Effector memory CD4-positive, alpha-beta T cell (primary cell): ENCODE measurements around the gene UNC5A.

Experiments used
- DNase-seq, 3 donors: peaks; one replicate each; pipeline ENCODE4 v3.0.0-alpha.2; 2020
- H3K27ac ChIP-seq: 2 replicates; pipeline ENCODE4 v1.7.0; 2013; ENCODE audit warnings: mild to moderate bottlenecking, low read length, moderate library complexity; ENCODE audit not compliant: insufficient read depth, poor library complexity, severe bottlenecking
- H3K27me3 ChIP-seq: replicated peaks from 2 replicates; pipeline ENCODE4 v1.7.0; 2013; ENCODE audit warnings: mild to moderate bottlenecking, low read length; ENCODE audit not compliant: insufficient read depth, control insufficient read depth, poor library complexity, severe bottlenecking
- H3K36me3 ChIP-seq: 2 replicates; pipeline ENCODE4 v1.7.0; 2013; ENCODE audit warnings: mild to moderate bottlenecking, low read length, moderate library complexity; ENCODE audit not compliant: control insufficient read depth, insufficient read depth
- H3K4me1 ChIP-seq: 2 replicates; pipeline ENCODE4 v1.7.0; 2013; ENCODE audit warnings: low read length, mild to moderate bottlenecking; ENCODE audit not compliant: control insufficient read depth, insufficient read depth, poor library complexity, severe bottlenecking
- H3K4me3 ChIP-seq: 2 replicates; pipeline ENCODE4 v1.7.0; 2013; ENCODE audit warnings: low read length, low read depth, mild to moderate bottlenecking; ENCODE audit not compliant: insufficient read depth, poor library complexity, severe bottlenecking
- H3K9me3 ChIP-seq: 2 replicates; pipeline ENCODE4 v1.7.0; 2013; ENCODE audit warnings: mild to moderate bottlenecking, low read length, moderate library complexity; ENCODE audit not compliant: control insufficient read depth

The UNC5A gene

GRCh38 chr5:176773408-176774035 is 36.8 kb upstream of the UNC5A start:
- no peak overlapping the region for H3K27ac ChIP-seq
- H3K4me1 ChIP-seq: no peaks in the 10 kb centered on the region
- no peak for DNase-seq
- H3K4me3 ChIP-seq: no peak overlapping the region
- peaks cover 4% of the 10 kb centered on the region for H3K27me3 ChIP-seq
- no peaks in the 10 kb centered on the region for H3K9me3 ChIP-seq
- H3K36me3 ChIP-seq: no peaks in the 10 kb centered on the region

GRCh38 chr5:176774216-176775171 is 35.9 kb upstream of the UNC5A start:
- Histone ChIP-seq H3K4me1 (no peaks in the 10 kb centered on the region), H3K27ac (no peak overlapping the region)

GRCh38 chr5:176775409-176775808 is 35.0 kb upstream of the UNC5A start:
- Histone ChIP-seq H3K4me1 (no peaks in the 10 kb centered on the region), H3K9me3 (no peaks in the 10 kb centered on the region), H3K36me3 (no peaks in the 10 kb centered on the region), H3K4me3 (no peak overlapping the region), H3K27me3 (no peaks in the 10 kb centered on the region), H3K27ac (no peak overlapping the region)
- no peak for DNase-seq

More at GRCh38 chr5:176774216-176775171, 35.9 kb upstream of the UNC5A start:
- Histone ChIP-seq H3K27me3 (no peaks in the 10 kb centered on the region), H3K4me3 (no peak overlapping the region), H3K9me3 (no peaks in the 10 kb centered on the region), H3K36me3 (no peaks in the 10 kb centered on the region)
- no peak for DNase-seq

- Histone ChIP-seq H3K27me3 (no peaks in the 10 kb centered on the region), H3K27ac (no peak overlapping the region), H3K36me3 (no peaks in the 10 kb centered on the region), H3K9me3 (no peaks in the 10 kb centered on the region), H3K4me3 (no peak overlapping the region), H3K4me1 (no peaks in the 10 kb centered on the region)
- no peak for DNase-seq
Observed at GRCh38 chr5:176776141-176776865, 34.1 kb upstream of the UNC5A start.

- Histone ChIP-seq H3K27ac (no peak overlapping the region), H3K36me3 (no peaks in the 10 kb centered on the region), H3K27me3 (no peaks in the 10 kb centered on the region), H3K4me3 (no peak overlapping the region), H3K4me1 (no peaks in the 10 kb centered on the region), H3K9me3 (no peaks in the 10 kb centered on the region)
- no peak for DNase-seq
Observed at GRCh38 chr5:176776916-176777315, 33.4 kb upstream of the UNC5A start.

GRCh38 chr5:176778921-176779465 is 31.4 kb upstream of the UNC5A start:
- no peaks in the 10 kb centered on the region for H3K27me3 ChIP-seq
- no peaks in the 10 kb centered on the region for H3K9me3 ChIP-seq

GRCh38 chr5:176779537-176779936 is 30.8 kb upstream of the UNC5A start:
- no peak for DNase-seq
- no peak overlapping the region for H3K4me3 ChIP-seq
- no peaks in the 10 kb centered on the region for H3K27me3 ChIP-seq
- no peaks in the 10 kb centered on the region for H3K36me3 ChIP-seq
- H3K27ac ChIP-seq: no peak overlapping the region
- H3K9me3 ChIP-seq: no peaks in the 10 kb centered on the region
- no peaks in the 10 kb centered on the region for H3K4me1 ChIP-seq

More at GRCh38 chr5:176778921-176779465, 31.4 kb upstream of the UNC5A start:
- DNase-seq: no peak
- Histone ChIP-seq H3K36me3 (no peaks in the 10 kb centered on the region), H3K27ac (no peak overlapping the region), H3K4me3 (no peak overlapping the region), H3K4me1 (no peaks in the 10 kb centered on the region)

GRCh38 chr5:176780176-176781053 is 29.9 kb upstream of the UNC5A start:
- Histone ChIP-seq H3K27me3 (no peaks in the 10 kb centered on the region), H3K36me3 (no peaks in the 10 kb centered on the region), H3K27ac (no peak overlapping the region)

GRCh38 chr5:176781054-176781375 is 29.3 kb upstream of the UNC5A start:
- Histone ChIP-seq H3K4me1 (no peaks in the 10 kb centered on the region), H3K4me3 (no peak overlapping the region), H3K36me3 (no peaks in the 10 kb centered on the region), H3K27ac (no peak overlapping the region), H3K27me3 (no peaks in the 10 kb centered on the region), H3K9me3 (no peaks in the 10 kb centered on the region)
- no peak for DNase-seq

More at GRCh38 chr5:176780176-176781053, 29.9 kb upstream of the UNC5A start:
- Histone ChIP-seq H3K4me1 (no peaks in the 10 kb centered on the region), H3K9me3 (no peaks in the 10 kb centered on the region), H3K4me3 (no peak overlapping the region)
- DNase-seq: no peak
